Activated T-helper 1 cell treated with Interleukin-2 at 50 U/mL for 16 hours (primary cell): ENCODE results near the gene E2F2.
"Not testable (repeated sequence)": the region's sequence is repeated elsewhere in the genome, so short reads cannot be mapped to it uniquely, and the experiment has no call there.

ENCODE experiments used
- DNase-seq: peaks from one replicate; pipeline ENCODE4 v3.0.0-alpha.2; 2020; ENCODE audit warnings: low read depth

E2F2 gene

GRCh38 chr1:23522244-23522982 is 8.6 kb downstream of the E2F2 start:
- DNase-seq = no peak

- no peak for DNase-seq
Measured at GRCh38 chr1:23521588-23521987, 9.4 kb downstream of the E2F2 start.

DNA sequence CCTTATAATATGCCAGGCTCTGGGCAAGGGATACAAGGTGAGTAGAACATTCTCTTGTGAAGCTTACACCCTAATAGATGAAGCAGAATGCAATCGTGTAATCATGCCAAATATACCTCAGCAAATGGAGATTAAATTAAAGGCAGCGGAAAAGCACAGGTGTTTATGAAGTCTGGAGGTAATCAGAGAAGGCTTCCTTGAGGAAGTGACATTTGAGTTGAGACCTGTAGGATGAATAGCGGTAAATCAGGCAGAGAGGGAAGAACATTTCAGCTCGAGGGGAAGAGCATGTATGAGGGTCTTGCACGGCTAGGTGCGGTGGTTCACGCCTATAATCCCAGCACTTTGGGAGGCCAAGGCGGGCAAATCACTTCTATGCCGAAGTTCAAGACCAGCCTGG is 13.5 kb downstream of the E2F2 start:
- no peak for DNase-seq

GRCh38 chr1:23515905-23516304 is 15.1 kb downstream of the E2F2 start:
- DNase-seq = no peak

DNA sequence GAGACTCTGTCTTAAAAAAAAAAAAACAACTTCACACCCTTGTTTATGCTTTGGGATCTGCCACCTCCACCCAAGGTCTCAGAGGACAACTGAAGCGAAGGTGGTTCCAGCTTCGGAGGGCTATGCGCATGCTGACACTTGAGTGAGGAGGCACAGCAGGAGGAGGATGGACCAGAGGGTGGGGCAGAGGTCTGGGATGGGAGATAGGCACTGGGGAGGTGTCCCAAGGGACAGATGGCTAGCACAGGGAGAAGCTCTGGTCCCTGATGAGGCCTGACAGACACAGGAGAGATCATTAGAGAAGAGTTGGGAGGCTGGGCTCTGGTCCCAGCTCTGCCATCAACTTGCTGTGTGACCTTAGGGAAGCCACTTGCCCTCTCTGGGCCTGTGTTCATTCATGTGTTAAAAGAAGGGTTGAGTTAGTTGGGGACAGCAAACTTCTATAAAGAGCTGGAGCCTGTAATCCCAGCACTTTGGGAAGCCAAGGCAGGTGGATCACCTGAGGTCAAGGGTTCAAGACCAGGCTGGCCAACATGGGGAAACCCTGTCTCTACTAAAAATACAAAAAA is 16.8 kb downstream of the E2F2 start:
- DNase-seq = no peak

DNA sequence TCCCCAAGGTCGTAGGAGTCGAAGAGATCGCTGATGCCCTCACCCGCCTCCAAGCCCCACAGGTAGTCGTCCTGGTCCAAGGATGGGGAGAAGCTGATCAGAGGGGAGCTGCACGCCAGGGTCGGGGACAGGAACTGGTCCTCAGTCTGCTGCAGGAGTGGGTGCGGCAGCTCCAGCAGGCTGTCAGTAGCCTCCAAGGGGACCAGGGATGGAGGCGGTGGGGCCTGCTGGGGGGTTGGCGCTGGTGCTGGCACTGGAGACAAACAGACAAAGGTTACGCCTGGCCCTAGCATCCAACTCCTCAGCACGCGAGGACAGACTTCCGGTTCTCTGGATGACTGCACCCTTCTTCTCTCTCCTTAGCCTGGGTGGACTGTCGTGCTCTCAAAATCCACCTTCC is 21.1 kb downstream of the E2F2 start:
- no peak for DNase-seq

DNA sequence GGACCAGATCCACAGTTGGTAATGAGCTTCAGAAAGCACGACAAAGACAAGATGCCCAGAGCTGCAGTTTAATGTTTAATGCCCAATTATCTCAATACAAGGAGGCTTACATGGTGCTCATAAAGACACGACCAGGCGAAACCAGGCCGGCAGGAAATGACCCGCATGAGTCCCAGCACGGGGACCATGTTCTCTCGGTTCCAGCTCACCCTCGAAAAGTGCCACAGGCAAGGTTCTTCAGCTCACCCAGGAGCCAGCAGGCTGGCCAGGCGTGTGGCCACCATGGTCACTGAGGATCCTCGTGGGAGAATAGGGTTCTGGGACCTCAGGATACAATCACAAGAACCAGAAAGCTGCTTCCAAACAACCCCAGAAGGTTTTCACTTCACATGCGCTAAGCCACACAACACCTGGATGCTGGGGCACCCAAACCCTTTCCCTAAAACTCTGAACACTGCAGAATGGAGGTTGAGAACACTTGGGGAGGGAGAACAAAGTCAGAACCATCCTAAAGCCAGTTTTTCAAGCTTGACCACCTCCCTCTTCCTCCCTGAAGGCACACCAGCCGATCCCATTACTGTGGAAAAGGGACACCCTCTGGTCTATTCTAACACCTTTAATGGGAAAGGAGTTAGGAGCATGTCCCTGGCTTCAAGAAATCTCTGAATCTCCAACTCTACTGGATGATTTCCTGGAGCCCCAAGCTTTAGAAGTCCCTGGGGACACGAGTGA is 24.5 kb downstream of the E2F2 start:
- no peak for DNase-seq

DNA sequence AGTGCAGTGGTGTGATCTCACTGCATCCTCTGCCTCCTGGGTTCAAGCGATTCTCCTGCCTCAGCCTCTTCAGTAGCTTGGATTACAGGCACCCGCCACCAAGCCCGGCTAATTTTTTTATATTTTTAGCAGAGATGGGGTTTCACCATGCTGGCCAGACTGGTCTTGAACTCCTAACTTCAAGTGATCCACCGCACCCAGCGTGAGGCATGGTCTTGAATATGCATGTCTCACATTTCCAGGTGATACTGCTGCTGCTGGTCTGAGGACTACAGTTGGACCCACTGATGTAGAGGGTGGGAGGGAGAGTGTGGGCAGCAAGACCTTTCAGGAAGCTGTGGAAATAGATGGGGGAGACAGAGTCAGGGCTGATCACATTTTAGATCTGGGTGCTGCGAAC is 25.2 kb downstream of the E2F2 start:
- DNase-seq = no peak

DNA sequence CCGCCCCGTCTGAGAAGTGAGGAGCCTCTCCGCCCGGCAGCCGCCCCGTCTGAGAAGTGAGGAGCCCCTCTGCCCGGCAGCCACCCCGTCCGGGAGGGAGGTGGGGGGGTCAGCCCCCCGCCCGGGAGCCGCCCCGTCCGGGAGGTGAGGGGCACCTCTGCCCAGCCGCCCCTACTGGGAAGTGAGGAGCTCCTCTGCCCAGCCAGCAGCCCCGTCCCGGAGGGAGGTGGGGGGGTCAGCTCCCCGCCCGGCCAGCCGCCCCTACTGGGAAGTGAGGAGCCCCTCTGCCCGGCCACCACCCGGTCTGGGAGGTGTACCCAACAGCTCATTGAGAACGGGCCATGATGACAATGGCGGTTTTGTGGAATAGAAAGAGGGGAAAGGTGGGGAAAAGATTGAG is 26.9 kb downstream of the E2F2 start:
- DNase-seq = not testable (repeated sequence)

GRCh38 chr1:23502951-23503350 is 28.1 kb downstream of the E2F2 start:
- no peak for DNase-seq

- DNase-seq = no peak
Measured at GRCh38 chr1:23500466-23500865, 30.6 kb downstream of the E2F2 start.

GRCh38 chr1:23497777-23498439 is 33.1 kb downstream of the E2F2 start:
- DNase-seq = no peak

GRCh38 chr1:23496490-23497181 is 34.4 kb downstream of the E2F2 start:
- no peak for DNase-seq

GRCh38 chr1:23494836-23495235 is 36.2 kb downstream of the E2F2 start:
- not testable (repeated sequence) for DNase-seq

DNA sequence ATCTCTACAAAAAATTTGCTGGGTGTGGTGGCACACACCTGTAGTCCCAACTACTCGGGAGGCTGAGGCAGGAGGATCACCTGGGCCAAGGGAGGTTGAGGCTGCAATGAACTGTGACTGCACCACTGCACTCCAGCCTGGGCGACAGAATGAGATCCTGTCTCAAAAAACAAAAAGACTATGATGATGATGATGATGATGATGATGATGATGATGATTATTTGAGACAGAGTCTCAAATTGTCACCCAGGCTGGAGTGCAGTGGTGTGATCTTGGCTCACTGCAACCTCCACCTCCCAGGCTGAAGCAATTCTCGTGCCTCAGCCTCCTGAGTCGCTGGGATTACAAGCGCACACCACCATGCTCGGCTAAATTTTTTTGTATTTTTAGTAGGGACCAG is 38.3 kb downstream of the E2F2 start:
- DNase-seq = not testable (repeated sequence)

- DNase-seq = no peak
Measured at GRCh38 chr1:23492132-23492720, 38.8 kb downstream of the E2F2 start.

DNA sequence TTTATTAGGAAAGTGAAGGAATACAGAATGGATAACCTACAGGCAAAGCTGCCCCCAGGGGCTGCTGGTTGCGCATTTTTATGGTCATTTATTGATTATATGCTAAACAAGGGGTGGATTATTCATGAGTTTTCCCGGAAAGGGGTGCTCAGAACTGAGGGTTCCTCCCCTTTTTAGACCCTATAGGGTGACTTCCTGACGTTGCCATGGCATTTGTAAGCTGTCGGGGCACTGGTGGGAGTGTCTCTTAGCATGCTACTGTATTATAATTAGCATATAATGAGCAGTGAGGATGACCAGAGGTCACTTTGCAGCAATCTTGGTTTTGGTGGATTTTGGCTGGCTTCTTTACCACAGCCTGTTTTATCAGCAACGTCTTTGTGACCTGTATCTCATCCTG is 41.2 kb downstream of the E2F2 start:
- no peak for DNase-seq

- no peak for DNase-seq
Measured at GRCh38 chr1:23485002-23485332, 46.1 kb downstream of the E2F2 start.

DNA sequence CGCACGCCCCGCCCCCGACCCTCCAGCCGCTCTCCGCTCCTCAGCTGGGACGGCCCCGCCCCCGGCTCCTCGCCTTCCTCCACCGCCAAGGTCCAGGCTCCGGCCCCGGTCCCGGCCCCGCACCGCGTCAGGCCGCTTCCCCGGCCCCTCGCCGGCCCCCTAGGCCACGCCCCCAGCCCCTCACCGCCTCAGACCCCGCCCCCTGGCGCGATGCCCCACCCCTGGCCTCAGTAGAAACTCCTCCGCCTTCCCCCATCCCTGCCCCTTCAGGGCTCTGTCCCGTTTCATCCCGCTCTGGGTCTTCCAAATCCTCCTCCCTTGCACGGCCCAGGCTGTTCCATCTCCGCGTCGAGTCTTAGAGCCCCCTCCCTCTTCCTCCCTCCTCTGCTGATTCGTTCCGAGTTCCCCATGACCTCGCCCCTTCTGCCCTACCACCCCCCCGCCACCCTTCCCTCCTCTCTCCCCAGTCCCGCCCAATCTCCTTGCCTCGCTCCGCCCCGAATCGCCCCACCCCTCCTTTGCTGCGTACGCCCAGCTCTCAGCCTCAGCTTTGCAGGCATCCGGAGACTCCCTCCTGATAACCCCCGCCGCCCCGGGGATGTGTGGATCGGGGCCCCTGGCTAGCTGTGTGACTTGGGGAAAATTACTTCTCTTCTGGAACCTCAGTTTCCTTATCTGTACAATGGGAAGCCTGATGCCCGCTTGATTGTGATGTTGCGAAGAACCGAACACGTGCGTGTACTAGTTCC is 46.6 kb downstream of the E2F2 start:
- peak; percentile 85 for DNase-seq

GRCh38 chr1:23483321-23484252 is 47.4 kb downstream of the E2F2 start, which contains the start of gene ASAP3:
Gene ASAP3, minus strand, starts transcription at chr1:23484179. Its CDS starts 46 bp downstream, at chr1:23484133.
- no peak for DNase-seq
